A673 (cell line): ENCODE results near the gene SMYD3. TPM values are rescaled to one million over a fixed set of nuclear protein-coding genes. Genes with fewer than 3 reads are reported as not detected.

Experiments
- BruUV-seq: library from RNA; stranded (reverse); fragments of 400-500 nt; replicated peaks from 2 replicates; lab custom pipeline; 2021; lab: Mats Ljungman, UMichigan
- CTCF ChIA-PET: fragments of 300-600 bp; sonication (Branson Sonifier 250); formaldehyde crosslinking; loops from one replicate; lab custom pipeline; 2022; ENCODE audit warnings: antibody characterized with exemption; lab: Charles Lee
- POLR2A ChIA-PET: fragments of 300-600 bp; sonication (Branson Sonifier 250); formaldehyde crosslinking; loops from one replicate; lab custom pipeline; 2022; ENCODE audit warnings: antibody characterized with exemption; ENCODE audit not compliant: low non-redundant PET; lab: Charles Lee
- DNase-seq: peaks from one replicate; pipeline ENCODE4 v3.0.0-alpha.2; 2015; ENCODE audit warnings: low spot score
- H3K27ac ChIP-seq: fragments of 200-600 bp; sonication (generic); 2 replicates; pipeline ENCODE4 v1.5.1; 2016; ENCODE audit warnings: mixed run types, low read depth, mild to moderate bottlenecking, mixed read lengths, antibody characterized with exemption, low read length; ENCODE audit not compliant: poor library complexity, severe bottlenecking
- H3K27me3 ChIP-seq: fragments of 200-600 bp; sonication (generic); replicated peaks from 2 replicates; pipeline ENCODE4 v1.6.1; 2017; ENCODE audit warnings: mixed run types, low read depth, mild to moderate bottlenecking, mixed read lengths, antibody characterized with exemption, low read length; ENCODE audit not compliant: insufficient read depth, poor library complexity
- H3K36me3 ChIP-seq: fragments of 200-600 bp; sonication (generic); 2 replicates; pipeline ENCODE4 v1.6.1; 2016; ENCODE audit warnings: mixed run types, mild to moderate bottlenecking, mixed read lengths, antibody characterized with exemption, low read length; ENCODE audit not compliant: insufficient read depth, poor library complexity, severe bottlenecking
- H3K4me1 ChIP-seq: fragments of 200-600 bp; sonication (generic); 2 replicates; pipeline ENCODE4 v1.6.1; 2017; ENCODE audit warnings: mixed run types, mild to moderate bottlenecking, mixed read lengths, antibody characterized with exemption, low read length; ENCODE audit not compliant: insufficient read depth, poor library complexity, severe bottlenecking
- H3K4me3 ChIP-seq: fragments of 200-600 bp; sonication (generic); 2 replicates; pipeline ENCODE4 v1.5.1; 2016; ENCODE audit warnings: low read depth, mixed run types, mild to moderate bottlenecking, mixed read lengths, low read length; ENCODE audit not compliant: poor library complexity, severe bottlenecking
- H3K9me3 ChIP-seq: fragments of 200-600 bp; sonication (generic); 2 replicates; pipeline ENCODE4 v1.6.1; 2016; ENCODE audit warnings: mixed run types, low read depth, mild to moderate bottlenecking, mixed read lengths, antibody characterized with exemption, low read length; ENCODE audit not compliant: poor library complexity, severe bottlenecking
- CTCF ChIP-seq: fragments of 300-800, 200-600 bp; sonication (generic); conservative IDR thresholded peaks from 2 replicates; pipeline ENCODE4 v1.5.1; 2017; ENCODE audit warnings: low read depth, mild to moderate bottlenecking, antibody characterized with exemption, low read length, moderate library complexity, mixed read lengths
- EZH2 ChIP-seq: fragments of 200-600 bp; sonication (generic); IDR thresholded peaks from 2 replicates; pipeline ENCODE4 v1.6.1; 2017; ENCODE audit warnings: borderline replicate concordance, low read depth, mild to moderate bottlenecking, mixed read lengths, antibody characterized with exemption, low read length; ENCODE audit not compliant: poor library complexity, severe bottlenecking
- intact Hi-C: fragments of 100-400 bp; cut with micrococcal nuclease; formaldehyde crosslinking; loops from one replicate; pipeline ENCODE4 v1.10.0; 2022; ENCODE audit not compliant: unreplicated experiment
- total RNA-seq: library from RNA; stranded (reverse); gene quantifications from 2 replicates; pipeline ENCODE4 v1.2.3, GENCODE V29; 2021

Gene SMYD3
- total RNA-seq, 1 experiment from 2014 or later, result 29.0 TPM

- no peaks in the 10 kb centered on the region for H3K36me3 ChIP-seq
- H3K4me3 ChIP-seq, result no peak overlapping the region
- H3K27me3 ChIP-seq, result no peaks in the 10 kb centered on the region
- no peak overlapping the region for H3K27ac ChIP-seq
- ChIA-PET CTCF (no interaction called here), POLR2A (no interaction called here)
- no peaks in the 10 kb centered on the region for H3K9me3 ChIP-seq
- intact Hi-C loops, result no loop called here
- no TSS peak for BruUV-seq
- H3K4me1 ChIP-seq, result no peaks in the 10 kb centered on the region
- no peak for DNase-seq
- TF ChIP-seq CTCF, result no peak
- no peak for TF ChIP-seq EZH2
These were observed 537.8 kb downstream of the SMYD3 start for GRCh38 chr1:245969283-245969682.

GRCh38 chr1:245968775-245969174, 538.3 kb downstream of the SMYD3 start:
- Histone ChIP-seq H3K36me3 (no peaks in the 10 kb centered on the region), H3K4me3 (no peak overlapping the region), H3K4me1 (no peaks in the 10 kb centered on the region), H3K27me3 (no peaks in the 10 kb centered on the region), H3K9me3 (no peaks in the 10 kb centered on the region), H3K27ac (no peak overlapping the region)
- BruUV-seq, result no TSS peak
- intact Hi-C loops, result no loop called here
- TF ChIP-seq EZH2, result no peak
- no peak for TF ChIP-seq CTCF
- ChIA-PET POLR2A (no interaction called here), CTCF (no interaction called here)
- no peak for DNase-seq

- CTCF ChIA-PET, result no interaction called here
- TF ChIP-seq CTCF (no peak), EZH2 (no peak)
- Histone ChIP-seq H3K27me3 (no peaks in the 10 kb centered on the region), H3K4me3 (no peak overlapping the region), H3K4me1 (no peaks in the 10 kb centered on the region), H3K9me3 (no peaks in the 10 kb centered on the region), H3K27ac (no peak overlapping the region), H3K36me3 (no peaks in the 10 kb centered on the region)
- intact Hi-C loops, result no loop called here
- POLR2A ChIA-PET, result no interaction called here
- no peak for DNase-seq
- no TSS peak for BruUV-seq
These were observed 541.7 kb downstream of the SMYD3 start for GRCh38 chr1:245965398-245965797.
